GM12801 (cell line): ENCODE results near the gene CLDN19.

ENCODE experiments used
- TF ChIP-seq, protein P1 (sequence below): IDR thresholded peaks from one replicate; pipeline ENCODE4 v1.5.1; 2011; ENCODE audit warnings: control low read depth; ENCODE audit not compliant: insufficient read length; ENCODE audit errors: extremely low read depth

Gene CLDN19

DNA sequence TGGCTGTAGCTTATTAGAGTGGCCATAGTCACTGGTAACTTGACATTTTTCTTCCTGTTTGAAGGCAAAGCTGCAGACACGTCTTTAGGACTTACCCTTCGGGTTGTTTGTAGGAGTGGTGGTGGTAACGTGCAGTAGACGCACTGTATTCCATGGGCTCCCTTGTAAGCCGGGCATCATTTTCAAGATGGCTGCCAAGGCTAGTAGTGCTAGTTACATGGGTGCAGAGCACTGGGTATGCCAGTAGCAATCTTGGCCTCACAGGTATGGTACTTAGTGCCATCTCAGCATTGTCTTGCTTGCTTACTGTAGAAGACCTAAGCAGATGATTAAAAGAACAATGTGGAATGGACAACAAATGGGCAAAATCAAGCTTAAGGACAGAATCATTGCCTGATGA lies 55.9 kb downstream of the CLDN19 start:
- TF ChIP-seq, protein P1, sequence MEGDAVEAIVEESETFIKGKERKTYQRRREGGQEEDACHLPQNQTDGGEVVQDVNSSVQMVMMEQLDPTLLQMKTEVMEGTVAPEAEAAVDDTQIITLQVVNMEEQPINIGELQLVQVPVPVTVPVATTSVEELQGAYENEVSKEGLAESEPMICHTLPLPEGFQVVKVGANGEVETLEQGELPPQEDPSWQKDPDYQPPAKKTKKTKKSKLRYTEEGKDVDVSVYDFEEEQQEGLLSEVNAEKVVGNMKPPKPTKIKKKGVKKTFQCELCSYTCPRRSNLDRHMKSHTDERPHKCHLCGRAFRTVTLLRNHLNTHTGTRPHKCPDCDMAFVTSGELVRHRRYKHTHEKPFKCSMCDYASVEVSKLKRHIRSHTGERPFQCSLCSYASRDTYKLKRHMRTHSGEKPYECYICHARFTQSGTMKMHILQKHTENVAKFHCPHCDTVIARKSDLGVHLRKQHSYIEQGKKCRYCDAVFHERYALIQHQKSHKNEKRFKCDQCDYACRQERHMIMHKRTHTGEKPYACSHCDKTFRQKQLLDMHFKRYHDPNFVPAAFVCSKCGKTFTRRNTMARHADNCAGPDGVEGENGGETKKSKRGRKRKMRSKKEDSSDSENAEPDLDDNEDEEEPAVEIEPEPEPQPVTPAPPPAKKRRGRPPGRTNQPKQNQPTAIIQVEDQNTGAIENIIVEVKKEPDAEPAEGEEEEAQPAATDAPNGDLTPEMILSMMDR: no peak
